Nephron progenitor cell (in vitro differentiated cells): ENCODE measurements around the gene RORB.

ENCODE experiments used
- DNase-seq: peaks from one replicate; pipeline ENCODE4 v3.0.0; 2021
- H3K27ac Mint-ChIP-seq: 2 replicates; pipeline ENCODE4 v1.8.0; 2021; ENCODE audit warnings: mild to moderate bottlenecking, moderate library complexity, mixed read lengths
- H3K27me3 Mint-ChIP-seq: 2 replicates; pipeline ENCODE4 v1.8.0; 2021; ENCODE audit warnings: mild to moderate bottlenecking, low read depth, mixed read lengths; ENCODE audit not compliant: poor library complexity
- H3K36me3 Mint-ChIP-seq: 2 replicates; pipeline ENCODE4 v1.8.0; 2021; ENCODE audit warnings: low read depth, mixed read lengths
- H3K4me1 Mint-ChIP-seq: 2 replicates; pipeline ENCODE4 v1.8.0; 2021; ENCODE audit warnings: mixed read lengths
- H3K4me3 Mint-ChIP-seq: 2 replicates; pipeline ENCODE4 v1.8.0; 2021; ENCODE audit warnings: mild to moderate bottlenecking, moderate library complexity, mixed read lengths
- H3K9me3 Mint-ChIP-seq: 2 replicates; pipeline ENCODE4 v1.8.0; 2021; ENCODE audit warnings: mild to moderate bottlenecking, moderate library complexity, mixed read lengths
- TF ChIP-seq, protein P1 (sequence below): fragments of 200-600 bp; sonication (generic); IDR thresholded peaks from 2 replicates; pipeline ENCODE4 v1.5.0; 2021; ENCODE audit warnings: antibody characterized with exemption

The RORB gene

DNA sequence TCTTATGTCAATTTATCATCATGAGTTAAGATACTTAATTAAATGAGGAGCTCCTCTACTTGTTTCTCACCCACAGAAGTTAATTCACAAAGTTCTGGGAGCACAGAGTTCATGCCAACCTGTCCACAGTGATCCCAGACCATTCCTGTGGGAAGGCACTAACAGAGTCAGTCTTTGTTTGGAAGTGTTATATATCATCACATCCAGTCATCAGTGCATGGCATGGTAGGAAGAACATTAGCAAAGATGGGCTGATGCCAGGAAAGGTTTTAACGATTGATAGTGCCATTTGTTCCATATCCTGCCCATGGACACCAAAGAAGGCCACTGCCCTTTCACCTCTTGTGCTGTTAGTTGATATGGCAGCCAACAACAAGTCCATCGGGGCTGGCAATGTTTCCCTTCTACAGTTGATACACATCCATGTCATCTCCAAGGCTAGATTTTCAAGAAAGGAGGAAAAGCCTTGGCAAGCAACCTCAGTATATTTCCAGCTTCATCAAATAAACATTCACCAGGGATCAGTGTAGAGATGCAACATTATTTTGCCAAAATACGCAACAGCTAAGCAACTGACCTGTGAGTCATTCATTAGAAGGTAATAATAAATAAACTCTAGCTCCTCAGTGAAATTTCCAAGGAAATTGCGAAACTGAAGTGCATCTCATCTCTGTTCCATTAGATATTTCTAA lies 169.6 kb downstream of the RORB start:
- no peaks in the 10 kb centered on the region for H3K4me1 Mint-ChIP-seq
- peaks cover 9% of the 10 kb centered on the region for H3K27me3 Mint-ChIP-seq
- no peak overlapping the region for H3K4me3 Mint-ChIP-seq
- no peaks in the 10 kb centered on the region for H3K9me3 Mint-ChIP-seq
- TF ChIP-seq, protein P1, sequence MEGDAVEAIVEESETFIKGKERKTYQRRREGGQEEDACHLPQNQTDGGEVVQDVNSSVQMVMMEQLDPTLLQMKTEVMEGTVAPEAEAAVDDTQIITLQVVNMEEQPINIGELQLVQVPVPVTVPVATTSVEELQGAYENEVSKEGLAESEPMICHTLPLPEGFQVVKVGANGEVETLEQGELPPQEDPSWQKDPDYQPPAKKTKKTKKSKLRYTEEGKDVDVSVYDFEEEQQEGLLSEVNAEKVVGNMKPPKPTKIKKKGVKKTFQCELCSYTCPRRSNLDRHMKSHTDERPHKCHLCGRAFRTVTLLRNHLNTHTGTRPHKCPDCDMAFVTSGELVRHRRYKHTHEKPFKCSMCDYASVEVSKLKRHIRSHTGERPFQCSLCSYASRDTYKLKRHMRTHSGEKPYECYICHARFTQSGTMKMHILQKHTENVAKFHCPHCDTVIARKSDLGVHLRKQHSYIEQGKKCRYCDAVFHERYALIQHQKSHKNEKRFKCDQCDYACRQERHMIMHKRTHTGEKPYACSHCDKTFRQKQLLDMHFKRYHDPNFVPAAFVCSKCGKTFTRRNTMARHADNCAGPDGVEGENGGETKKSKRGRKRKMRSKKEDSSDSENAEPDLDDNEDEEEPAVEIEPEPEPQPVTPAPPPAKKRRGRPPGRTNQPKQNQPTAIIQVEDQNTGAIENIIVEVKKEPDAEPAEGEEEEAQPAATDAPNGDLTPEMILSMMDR, result no peak
- DNase-seq, result no peak
- no peak overlapping the region for H3K27ac Mint-ChIP-seq
- H3K36me3 Mint-ChIP-seq, result no peaks in the 10 kb centered on the region

DNA sequence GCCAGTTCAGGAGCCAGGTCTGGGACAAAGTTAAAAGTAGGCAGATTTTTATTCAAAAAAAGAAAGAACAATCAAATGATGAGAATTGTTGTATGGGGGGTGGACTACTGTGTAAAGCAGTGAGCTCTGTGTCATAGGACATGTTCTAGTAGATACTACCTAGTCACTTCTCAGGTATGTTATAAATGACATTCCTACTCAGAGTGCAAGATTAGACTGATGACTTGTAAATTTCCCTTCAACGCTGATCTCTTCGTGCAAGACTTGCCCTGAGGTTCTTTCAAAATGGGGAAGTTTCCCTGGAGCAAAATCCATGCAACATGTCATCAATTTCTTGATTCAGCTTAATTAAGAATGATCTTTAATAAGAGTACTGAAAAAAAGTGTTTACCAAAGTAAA lies 175.1 kb downstream of the RORB start:
- Mint-ChIP-seq H3K4me1 (no peaks in the 10 kb centered on the region), H3K9me3 (no peaks in the 10 kb centered on the region), H3K27me3 (peaks cover 9% of the 10 kb centered on the region), H3K27ac (no peak overlapping the region), H3K4me3 (no peak overlapping the region), H3K36me3 (no peaks in the 10 kb centered on the region)
- DNase-seq, result no peak
- TF ChIP-seq, protein P1, result no peak

DNA sequence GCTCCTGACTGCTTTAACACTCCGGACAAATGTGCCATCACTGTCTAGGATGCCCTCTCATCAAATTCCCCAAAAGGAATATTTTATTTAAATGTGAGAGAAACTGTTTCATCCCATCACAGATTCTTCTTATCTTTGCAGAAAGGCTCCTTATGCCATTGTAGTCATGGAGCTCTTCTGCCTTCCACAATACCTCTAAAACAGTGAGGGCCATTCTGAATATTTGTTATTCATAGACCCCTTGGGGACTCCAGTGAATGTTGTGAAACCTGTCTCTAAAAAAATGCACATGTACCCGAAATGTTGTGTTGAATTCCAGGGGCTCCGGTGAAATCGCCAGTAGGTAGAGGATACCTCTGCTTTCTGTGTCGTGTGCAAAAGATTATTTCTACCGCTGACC lies 176.9 kb downstream of the RORB start:
- Mint-ChIP-seq H3K27me3 (peaks cover 9% of the 10 kb centered on the region), H3K36me3 (no peaks in the 10 kb centered on the region), H3K4me1 (no peaks in the 10 kb centered on the region), H3K4me3 (no peak overlapping the region), H3K27ac (no peak overlapping the region), H3K9me3 (no peaks in the 10 kb centered on the region)
- DNase-seq, result no peak
- TF ChIP-seq, protein P1, result no peak

DNA sequence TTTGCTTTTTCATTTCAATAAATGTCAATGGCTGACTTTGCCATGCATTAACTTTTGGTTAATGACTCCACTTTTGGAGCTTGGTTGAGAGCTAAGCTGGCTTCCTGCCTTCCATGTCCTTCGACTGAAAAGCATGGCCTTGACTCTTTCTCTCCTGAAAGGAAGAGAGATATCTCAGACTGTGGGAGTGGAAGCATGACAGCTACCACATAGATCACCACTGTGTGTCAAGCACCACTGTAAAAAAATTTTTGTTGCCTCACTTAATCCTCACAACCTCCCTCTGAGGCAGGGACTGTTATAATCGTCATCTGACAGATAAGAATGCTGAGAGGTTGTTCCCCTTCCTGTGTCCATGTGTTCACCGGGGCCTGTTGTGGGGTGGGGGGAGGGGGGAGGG lies 184.8 kb downstream of the RORB start:
- H3K4me1 Mint-ChIP-seq, result peaks cover 5% of the 10 kb centered on the region
- no peak overlapping the region for H3K27ac Mint-ChIP-seq
- TF ChIP-seq, protein P1, result no peak
- H3K36me3 Mint-ChIP-seq, result no peaks in the 10 kb centered on the region
- H3K9me3 Mint-ChIP-seq, result no peaks in the 10 kb centered on the region
- H3K27me3 Mint-ChIP-seq, result no peaks in the 10 kb centered on the region
- no peak overlapping the region for H3K4me3 Mint-ChIP-seq
- DNase-seq, result no peak

DNA sequence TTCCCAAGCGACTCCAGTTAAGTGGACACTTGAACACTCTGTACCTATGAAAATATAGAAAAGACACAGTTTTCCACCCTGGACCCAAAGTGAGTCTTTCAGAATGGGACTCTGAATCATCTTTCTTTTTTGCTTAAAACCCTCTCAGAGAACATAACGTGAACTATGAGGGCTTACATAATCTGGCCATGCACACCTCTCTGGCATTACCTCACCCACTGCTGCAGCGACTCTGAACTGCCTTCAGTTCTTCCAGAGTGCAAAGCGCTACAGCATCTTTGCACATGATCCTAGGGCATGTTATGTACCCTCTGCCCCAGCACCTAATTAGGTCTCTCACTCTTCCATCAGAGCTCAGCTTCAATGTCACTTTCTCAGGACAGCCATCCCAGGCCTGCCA lies 186.2 kb downstream of the RORB start:
- peaks cover 4% of the 10 kb centered on the region for H3K27me3 Mint-ChIP-seq
- no peak for DNase-seq
- no peaks in the 10 kb centered on the region for H3K36me3 Mint-ChIP-seq
- peaks cover 5% of the 10 kb centered on the region for H3K4me1 Mint-ChIP-seq
- TF ChIP-seq, protein P1, result no peak
- no peak overlapping the region for H3K27ac Mint-ChIP-seq
- no peak overlapping the region for H3K4me3 Mint-ChIP-seq
- no peaks in the 10 kb centered on the region for H3K9me3 Mint-ChIP-seq

DNA sequence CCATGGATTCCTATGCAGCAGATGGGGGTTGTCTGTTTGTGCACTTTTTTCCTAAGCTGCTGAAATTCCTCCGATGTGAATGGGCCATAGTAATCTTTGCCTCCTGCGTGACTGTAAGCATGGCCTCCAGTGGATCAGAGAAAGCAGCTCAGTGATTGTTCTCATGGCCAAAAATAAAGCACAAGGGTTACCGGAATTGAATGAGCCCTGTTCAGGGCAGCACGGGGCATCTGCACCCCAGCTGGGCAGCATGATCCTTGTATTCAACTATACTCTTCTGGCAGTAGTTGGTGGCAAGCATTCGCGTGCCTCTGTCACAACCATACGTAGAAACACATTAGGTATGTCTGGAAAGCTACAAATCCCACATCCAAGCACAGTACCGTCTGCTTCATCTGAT lies 193.9 kb downstream of the RORB start:
- no peaks in the 10 kb centered on the region for H3K4me1 Mint-ChIP-seq
- peaks cover 4% of the 10 kb centered on the region for H3K27me3 Mint-ChIP-seq
- no peak overlapping the region for H3K27ac Mint-ChIP-seq
- no peak overlapping the region for H3K4me3 Mint-ChIP-seq
- DNase-seq, result no peak
- H3K9me3 Mint-ChIP-seq, result no peaks in the 10 kb centered on the region
- H3K36me3 Mint-ChIP-seq, result no peaks in the 10 kb centered on the region
- TF ChIP-seq, protein P1, result no peak
